Myometrial cell (primary cell): ENCODE measurements around the gene ZNF317. TPM values are rescaled to one million over a fixed set of nuclear protein-coding genes. Genes with fewer than 3 reads are reported as not detected.

Experiments
- total RNA-seq: library from RNA; depleted of rRNA; stranded (reverse); fragments of >200 nt; gene quantifications from 2 replicates; pipeline ENCODE4 v1.2.3, GENCODE V29; 2015

ZNF317 gene
- 9.5 and 10.6 TPM in 2 replicates for total RNA-seq

DNA sequence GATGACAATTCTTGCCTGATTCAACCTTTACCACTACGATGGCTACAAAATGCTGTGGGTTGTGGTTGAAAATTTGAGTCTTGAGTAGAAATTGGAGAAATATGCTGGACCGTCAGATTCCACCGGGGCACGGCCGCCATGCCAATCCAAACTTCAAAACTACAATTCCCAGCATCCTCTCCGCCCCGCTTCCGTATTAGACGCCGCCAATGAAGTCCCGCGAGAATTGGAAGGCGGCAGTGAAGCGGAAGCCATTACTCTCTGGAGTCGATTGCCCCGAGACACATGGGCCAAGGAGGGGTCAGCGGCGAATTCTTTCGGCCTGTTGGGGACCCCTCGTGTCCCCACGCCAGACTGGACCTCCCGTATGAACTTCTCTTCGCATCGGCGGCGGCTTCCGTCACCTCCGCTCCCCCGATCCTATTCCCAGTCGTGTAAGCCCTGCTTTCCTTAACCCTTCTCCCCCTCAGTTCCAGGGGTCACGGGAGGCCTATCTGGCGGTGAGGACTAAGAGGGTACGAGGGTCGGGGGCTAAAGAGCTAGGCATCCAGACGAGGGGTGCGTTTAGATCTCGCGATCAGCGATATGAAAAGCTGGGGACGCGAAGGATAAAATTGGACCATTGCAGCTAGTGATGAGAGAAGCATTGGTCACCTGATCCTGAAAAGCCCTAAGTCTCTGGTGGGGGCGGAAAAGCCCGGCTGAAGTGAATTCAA is at the start of gene ZNF317:
Gene ZNF317, plus strand, starts transcription at position 239 of the 716 bp plus-strand sequence. CDS start 15,620 bp downstream, outside the sequence.

DNA sequence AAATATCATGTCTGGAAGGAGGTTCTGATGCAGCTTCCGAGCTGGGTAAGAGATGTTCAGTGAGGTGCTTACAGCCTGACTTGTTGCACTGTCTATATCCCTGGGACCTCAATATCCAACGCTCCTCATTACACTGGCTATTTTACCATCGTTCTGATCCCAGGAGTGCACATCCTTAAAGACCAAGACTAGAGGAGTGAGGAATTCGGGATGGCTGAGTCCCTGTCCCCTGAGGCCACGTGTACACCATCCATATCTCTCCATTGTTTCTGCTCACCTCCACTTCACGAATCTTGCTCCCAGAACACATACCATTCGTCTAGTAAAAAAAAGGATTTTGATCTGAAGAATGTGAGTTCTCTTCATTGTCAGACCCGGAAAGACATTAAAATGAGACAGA is 32.8 kb upstream of the ZNF317 start, which contains the start of gene OR7G2:
Gene OR7G2, minus strand, starts transcription at position 101 of the 400 bp plus-strand sequence. CDS start 4,232 bp downstream, outside the sequence.

DNA sequence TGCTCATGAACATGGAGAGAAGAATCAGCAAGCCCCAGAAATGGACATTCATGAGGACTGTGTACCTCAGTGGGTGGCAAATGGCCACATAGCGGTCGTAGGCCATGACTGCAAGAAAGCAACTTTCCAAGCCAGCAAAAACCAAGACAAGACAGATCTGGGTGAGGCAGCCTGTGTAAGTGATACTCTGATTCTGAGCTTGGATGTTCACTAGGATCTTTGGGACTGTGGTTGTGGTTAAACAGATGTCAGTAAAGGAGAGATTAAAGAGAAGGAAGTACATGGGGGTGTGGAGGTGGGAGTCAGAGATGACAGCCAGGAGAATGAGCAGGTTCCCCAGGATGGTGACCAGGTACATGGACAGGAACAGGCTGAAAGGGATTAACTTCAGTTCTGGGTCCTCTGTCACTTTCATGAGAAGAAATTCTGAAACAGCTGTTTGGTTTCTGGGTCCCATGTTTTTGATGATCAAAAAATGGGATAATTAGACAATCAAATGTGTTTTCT is 24.8 kb upstream of the ZNF317 start, which contains the start of gene OR7G1:
Gene OR7G1, minus strand, starts transcription at position 457 of the 507 bp plus-strand sequence. Its CDS starts 0 bp downstream, at position 457.

DNA sequence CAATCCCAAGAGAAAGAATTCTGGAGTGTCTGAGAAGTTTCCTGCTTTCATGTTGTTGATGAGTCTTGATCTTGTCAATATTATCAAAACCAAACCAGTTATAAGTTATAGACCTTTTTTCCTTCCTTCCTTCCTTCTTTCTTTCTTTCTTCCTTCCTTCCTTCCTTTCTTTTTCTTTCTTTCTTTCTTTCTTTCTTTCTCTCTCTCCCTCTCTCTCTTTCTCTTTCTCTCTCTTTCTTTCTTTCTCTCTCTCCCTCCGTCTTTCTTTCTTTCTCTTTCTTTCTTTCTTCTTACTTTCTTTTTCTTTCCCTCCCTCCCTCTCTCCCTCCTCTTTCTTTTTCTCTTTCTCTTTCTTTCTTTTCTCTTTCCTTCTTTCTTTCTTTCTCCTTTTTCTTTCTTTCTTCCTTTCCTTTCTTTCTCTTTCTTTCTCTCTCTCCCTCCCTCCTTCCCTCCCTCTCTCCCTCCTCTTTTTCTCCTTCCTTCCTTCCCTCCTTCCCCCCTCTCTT is 13.2 kb upstream of the ZNF317 start, which contains the start of gene OR7G3:
Gene OR7G3, minus strand, starts transcription at position 51 of the 506 bp plus-strand sequence. Its CDS starts 0 bp downstream, at position 51.

DNA sequence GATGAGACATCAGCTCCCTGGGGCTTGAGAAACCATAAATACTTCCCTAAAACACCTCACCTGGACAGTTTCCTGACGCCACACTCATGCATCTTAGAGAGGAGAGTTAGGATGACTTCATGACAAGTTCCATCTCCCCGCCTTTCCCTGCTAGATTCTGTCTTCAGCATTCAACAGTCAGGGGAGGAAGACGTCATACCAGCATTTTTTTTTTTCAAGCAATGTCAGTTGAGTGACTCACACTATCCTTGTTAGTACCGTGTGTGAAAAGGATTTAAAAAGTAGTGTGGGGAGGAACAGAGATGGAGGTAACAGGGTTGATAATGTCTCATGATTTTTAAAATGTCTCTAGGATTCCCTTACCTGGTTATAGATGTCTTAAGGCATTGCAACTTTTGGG is 38.7 kb downstream of the ZNF317 start, which contains the start of gene OR7D2:
Gene OR7D2, plus strand, starts transcription at position 79 of the 400 bp plus-strand sequence. CDS start 6,803 bp downstream, outside the sequence.

Other genes with a start within 250 kb of the ZNF317 start
- gene MUC16, start 130.0 kb upstream of the ZNF317 start, total RNA-seq: not detected in 2 replicates
- not detected in 2 replicates for gene OR1M1, start 53.3 kb upstream of the ZNF317 start, total RNA-seq
- gene OR7G2, start 32.9 kb upstream of the ZNF317 start, total RNA-seq: not detected in 2 replicates
- not detected in 2 replicates for gene OR7G1, start 24.6 kb upstream of the ZNF317 start, total RNA-seq
- not detected in 2 replicates for gene OR7G3, start 13.4 kb upstream of the ZNF317 start, total RNA-seq
- not detected in 2 replicates for gene OR7D2, start 38.6 kb downstream of the ZNF317 start, total RNA-seq
- gene OR7D4, start 79.2 kb downstream of the ZNF317 start, total RNA-seq: not detected in 2 replicates
- not detected in 2 replicates for gene OR7E24, start 110.5 kb downstream of the ZNF317 start, total RNA-seq
- 10.8 and 32.9 TPM in 2 replicates for gene ZNF699, start 169.4 kb downstream of the ZNF317 start, total RNA-seq
- gene ZNF559, start 183.8 kb downstream of the ZNF317 start, total RNA-seq: 3.2 and 6.6 TPM in 2 replicates
- 0.29 and 0.71 TPM in 2 replicates for gene ZNF177, start 222.6 kb downstream of the ZNF317 start, total RNA-seq